SW480 (cell line): ENCODE data around the gene PRKCA.
A peak's percentile ranks its signal among the peaks of the same experiment; 100 is the strongest.
"Not testable (repeated sequence)": the region's sequence is repeated elsewhere in the genome, so short reads cannot be mapped to it uniquely, and the experiment has no call there.

ENCODE experiments used
- DNase-seq: peaks from one replicate; pipeline ENCODE4 v3.0.0-alpha.2; 2016; ENCODE audit warnings: low spot score

PRKCA gene

GRCh38 chr17:66684261-66684660 lies 381.8 kb downstream of the PRKCA start:
- no peak for DNase-seq

- no peak for DNase-seq
These were observed 382.3 kb downstream of the PRKCA start for GRCh38 chr17:66684731-66685130.

GRCh38 chr17:66686601-66687000 lies 384.2 kb downstream of the PRKCA start:
- no peak for DNase-seq

- no peak for DNase-seq
These were observed 385.3 kb downstream of the PRKCA start for GRCh38 chr17:66687570-66688284.

- no peak for DNase-seq
These were observed 386.8 kb downstream of the PRKCA start for GRCh38 chr17:66689221-66689620.

GRCh38 chr17:66690166-66690565 lies 387.8 kb downstream of the PRKCA start:
- no peak for DNase-seq

- DNase-seq = no peak
These were observed 389.4 kb downstream of the PRKCA start for GRCh38 chr17:66691644-66692420.

GRCh38 chr17:66692421-66692690 lies 389.9 kb downstream of the PRKCA start:
- DNase-seq = no peak

GRCh38 chr17:66695098-66695497 lies 392.7 kb downstream of the PRKCA start:
- no peak for DNase-seq

- DNase-seq = no peak
These were observed 395.9 kb downstream of the PRKCA start for GRCh38 chr17:66698270-66698669.

- no peak for DNase-seq
These were observed 399.0 kb downstream of the PRKCA start for GRCh38 chr17:66701462-66701861.

- DNase-seq = peak; percentile 81
These were observed 399.9 kb downstream of the PRKCA start for GRCh38 chr17:66702106-66702936.

- DNase-seq = no peak
These were observed 402.6 kb downstream of the PRKCA start for GRCh38 chr17:66704858-66705520.

GRCh38 chr17:66706851-66707450 lies 404.5 kb downstream of the PRKCA start:
- DNase-seq = no peak

- no peak for DNase-seq
These were observed 409.0 kb downstream of the PRKCA start for GRCh38 chr17:66711401-66711800.

GRCh38 chr17:66711881-66712321 lies 409.5 kb downstream of the PRKCA start:
- DNase-seq = peak; percentile 21

- DNase-seq = no peak
These were observed 410.0 kb downstream of the PRKCA start for GRCh38 chr17:66712453-66712852.

- DNase-seq = not testable (repeated sequence)
These were observed 410.7 kb downstream of the PRKCA start for GRCh38 chr17:66713021-66713532.

- peak; percentile 27 for DNase-seq
These were observed 411.2 kb downstream of the PRKCA start for GRCh38 chr17:66713533-66714042.

- no peak for DNase-seq
These were observed 411.9 kb downstream of the PRKCA start for GRCh38 chr17:66714046-66715023.
